ENCODE data around the gene EMP3.
"Not testable (repeated sequence)": the region's sequence is repeated elsewhere in the genome, so short reads cannot be mapped to it uniquely, and the experiment has no call there.

EMP3 gene

GRCh38 chr19:48303367-48303766, 22.0 kb upstream of the EMP3 start:
- Mint-ChIP-seq H3K4me3 (no peak overlapping the region), H3K27ac (no peak overlapping the region), H3K4me1 (ENCODE audit: low read depth) (no peaks in the 10 kb centered on the region)

GRCh38 chr19:48303866-48304265, 21.5 kb upstream of the EMP3 start:
- Mint-ChIP-seq H3K27ac (no peak overlapping the region), H3K36me3 (ENCODE audit: low read depth) (no peaks in the 10 kb centered on the region), H3K4me1 (ENCODE audit: low read depth) (no peaks in the 10 kb centered on the region), H3K4me3 (no peak overlapping the region), H3K27me3 (no peaks in the 10 kb centered on the region), H3K9me3 (no peaks in the 10 kb centered on the region)
- intact Hi-C loops (cut with micrococcal nuclease) = no loop called here

More at GRCh38 chr19:48303367-48303766, 22.0 kb upstream of the EMP3 start:
- intact Hi-C loops (cut with micrococcal nuclease) = no loop called here
- H3K36me3 Mint-ChIP-seq (ENCODE audit: low read depth) = no peaks in the 10 kb centered on the region
- H3K9me3 Mint-ChIP-seq = no peaks in the 10 kb centered on the region
- no peaks in the 10 kb centered on the region for H3K27me3 Mint-ChIP-seq

GRCh38 chr19:48308631-48309586, 16.4 kb upstream of the EMP3 start:
- intact Hi-C loops (cut with micrococcal nuclease) = no loop called here
- Mint-ChIP-seq H3K27me3 (no peaks in the 10 kb centered on the region), H3K36me3 (ENCODE audit: low read depth) (no peaks in the 10 kb centered on the region), H3K4me3 (no peak overlapping the region), H3K4me1 (ENCODE audit: low read depth) (no peaks in the 10 kb centered on the region), H3K27ac (no peak overlapping the region), H3K9me3 (no peaks in the 10 kb centered on the region)

- H3K27me3 Mint-ChIP-seq; H3K27ac Mint-ChIP-seq; H3K36me3 Mint-ChIP-seq (ENCODE audit: low read depth); H3K4me3 Mint-ChIP-seq; H3K9me3 Mint-ChIP-seq; intact Hi-C loops (cut with micrococcal nuclease); H3K4me1 Mint-ChIP-seq (ENCODE audit: low read depth): not testable (repeated sequence)
Observed at GRCh38 chr19:48309731-48310130, 15.6 kb upstream of the EMP3 start.

GRCh38 chr19:48310227-48310626, 15.1 kb upstream of the EMP3 start:
- H3K27me3 Mint-ChIP-seq = no peaks in the 10 kb centered on the region
- H3K4me3 Mint-ChIP-seq = no peak overlapping the region
- no peaks in the 10 kb centered on the region for H3K9me3 Mint-ChIP-seq
- no peak overlapping the region for H3K27ac Mint-ChIP-seq
- intact Hi-C loops (cut with micrococcal nuclease) = no loop called here
- H3K36me3 Mint-ChIP-seq (ENCODE audit: low read depth) = no peaks in the 10 kb centered on the region
- no peaks in the 10 kb centered on the region for H3K4me1 Mint-ChIP-seq (ENCODE audit: low read depth)

- Mint-ChIP-seq H3K4me3 (no peak overlapping the region), H3K27me3 (no peaks in the 10 kb centered on the region), H3K4me1 (ENCODE audit: low read depth) (no peaks in the 10 kb centered on the region), H3K27ac (no peak overlapping the region), H3K36me3 (ENCODE audit: low read depth) (no peaks in the 10 kb centered on the region), H3K9me3 (no peaks in the 10 kb centered on the region)
- intact Hi-C loops (cut with micrococcal nuclease) = no loop called here
Observed at GRCh38 chr19:48311384-48311783, 14.0 kb upstream of the EMP3 start.

GRCh38 chr19:48315712-48316111, 9.6 kb upstream of the EMP3 start:
- Mint-ChIP-seq H3K27ac (no peak overlapping the region), H3K4me3 (no peak overlapping the region), H3K9me3 (no peaks in the 10 kb centered on the region), H3K36me3 (ENCODE audit: low read depth) (no peaks in the 10 kb centered on the region), H3K27me3 (peaks cover 4% of the 10 kb centered on the region), H3K4me1 (ENCODE audit: low read depth) (peaks cover 11% of the 10 kb centered on the region)
- intact Hi-C loops (cut with micrococcal nuclease) = no loop called here

GRCh38 chr19:48317708-48317960, 7.7 kb upstream of the EMP3 start:
- H3K9me3 Mint-ChIP-seq; H3K27ac Mint-ChIP-seq; intact Hi-C loops (cut with micrococcal nuclease); H3K4me3 Mint-ChIP-seq; H3K27me3 Mint-ChIP-seq: not testable (repeated sequence)
- Mint-ChIP-seq H3K4me1 (ENCODE audit: low read depth) (peaks cover 26% of the 10 kb centered on the region), H3K36me3 (ENCODE audit: low read depth) (peaks cover 11% of the 10 kb centered on the region)

- Mint-ChIP-seq H3K9me3 (no peaks in the 10 kb centered on the region), H3K4me1 (ENCODE audit: low read depth) (peaks cover 34% of the 10 kb centered on the region), H3K4me3 (no peak overlapping the region), H3K27me3 (peaks cover 4% of the 10 kb centered on the region), H3K27ac (peak overlapping the region; percentile 20), H3K36me3 (ENCODE audit: low read depth) (peaks cover 11% of the 10 kb centered on the region)
- intact Hi-C loops (cut with micrococcal nuclease) = no loop called here
Observed at GRCh38 chr19:48318286-48318987, 6.9 kb upstream of the EMP3 start.

- Mint-ChIP-seq H3K36me3 (ENCODE audit: low read depth) (peaks cover 12% of the 10 kb centered on the region), H3K27ac (peak overlapping the region; percentile 94), H3K9me3 (no peaks in the 10 kb centered on the region), H3K4me1 (ENCODE audit: low read depth) (peaks cover 49% of the 10 kb centered on the region), H3K27me3 (peaks cover 4% of the 10 kb centered on the region), H3K4me3 (peak overlapping the region; percentile 81)
- intact Hi-C loops (cut with micrococcal nuclease) = loop anchor here (5.0 kb wide), 1 partner anchor 72 kb away; the partner anchor contains the start of genes GRIN2D and KDELR1
Observed at GRCh38 chr19:48319647-48320541, 5.5 kb upstream of the EMP3 start.

- Mint-ChIP-seq H3K27ac (peak overlapping the region; percentile 94), H3K9me3 (no peaks in the 10 kb centered on the region), H3K36me3 (ENCODE audit: low read depth) (peaks cover 26% of the 10 kb centered on the region), H3K4me3 (peak overlapping the region; percentile 81), H3K27me3 (peaks cover 4% of the 10 kb centered on the region), H3K4me1 (ENCODE audit: low read depth) (peaks cover 55% of the 10 kb centered on the region)
- intact Hi-C loops (cut with micrococcal nuclease) = loop anchor here (1.0 to 5.0 kb wide), 2 partner anchors 12 to 71 kb away; partner anchors contain the start of genes GRIN2D and KDELR1
Observed at GRCh38 chr19:48321372-48321621, 4.1 kb upstream of the EMP3 start.

- H3K27ac Mint-ChIP-seq = peak overlapping the region; percentile 94
- H3K4me3 Mint-ChIP-seq = peak overlapping the region; percentile 86
- H3K27me3 Mint-ChIP-seq = peaks cover 4% of the 10 kb centered on the region
- peaks cover 61% of the 10 kb centered on the region for H3K4me1 Mint-ChIP-seq (ENCODE audit: low read depth)
- H3K9me3 Mint-ChIP-seq = no peaks in the 10 kb centered on the region
- intact Hi-C loops (cut with micrococcal nuclease) = loop anchor here (1.0 to 5.0 kb wide), 2 partner anchors 11 to 70 kb away; partner anchors contain the start of genes GRIN2D and KDELR1
- H3K36me3 Mint-ChIP-seq (ENCODE audit: low read depth) = peaks cover 32% of the 10 kb centered on the region
Observed at GRCh38 chr19:48321622-48322591, 3.4 kb upstream of the EMP3 start.
